A549 (cell line): ENCODE results near the gene PDCD1. TPM values are rescaled to one million over a fixed set of nuclear protein-coding genes. Genes with fewer than 3 reads are reported as not detected.
"Not testable (repeated sequence)": the region's sequence is repeated elsewhere in the genome, so short reads cannot be mapped to it uniquely, and the experiment has no call there.

Experiments
- ATAC-seq, 2 experiments: fragments of 200-7000 bp in 1 of 2; fragments of >200 bp in 1 of 2; cut with Nextera tagmentation in 1 of 2; cut with Tn5 transposase in 1 of 2; 3 replicates each; pipeline versions ENCODE4 v1.8.0 to v1.9.1; 2018 to 2020; ENCODE audit warnings: mild to moderate bottlenecking in 1 of 2, moderate library complexity in 1 of 2
- CTCF ChIA-PET: fragments of 300-600 bp; sonication (Branson Sonifier 250); formaldehyde crosslinking; extraction: SDS; loops from one replicate; lab custom pipeline; 2021; ENCODE audit warnings: antibody characterized with exemption, inconsistent platforms; lab: Yijun Ruan, JAX
- POLR2A ChIA-PET: fragments of 350-600 bp; formaldehyde crosslinking; extraction: SDS; loops from one replicate; lab custom pipeline; 2021; ENCODE audit warnings: antibody characterized with exemption, inconsistent platforms; lab: Yijun Ruan, JAX
- DNase-seq, 2 experiments: peaks; one replicate each; pipeline versions ENCODE4 v3.0.0 to v3.0.0-alpha.2; 2011 to 2016; ENCODE audit warnings: low read depth in 1 of 2, low spot score in 1 of 2
- FAIRE-seq: peaks from 2 replicates; lab custom pipeline; 2011; peaks lifted over from hg19 to GRCh38; lab: Jason Lieb, UNC
- H3K27ac ChIP-seq, 2 experiments: fragments of >200 bp; sonication (Bioruptor Twin); formaldehyde crosslinking; 3 replicates each; pipeline ENCODE4 v1.5.1; 2016 to 2017
- H3K4me1 ChIP-seq: fragments of >200 bp; sonication (Bioruptor Twin); formaldehyde crosslinking; 3 replicates; pipeline ENCODE4 v1.6.1; 2016
- H3K4me2 ChIP-seq: fragments of >200 bp; sonication (Bioruptor Twin); formaldehyde crosslinking; 3 replicates; pipeline ENCODE4 v1.6.1; 2016
- H3K4me3 ChIP-seq: fragments of >200 bp; sonication (Bioruptor Twin); formaldehyde crosslinking; 3 replicates; pipeline ENCODE4 v1.5.1; 2016
- H3K9me3 ChIP-seq: fragments of >200 bp; sonication (Bioruptor Twin); formaldehyde crosslinking; 3 replicates; pipeline ENCODE4 v1.6.1; 2016
- CBX2 ChIP-seq: fragments of 200-600 bp; sonication (generic); IDR thresholded peaks from 2 replicates; pipeline ENCODE4 v1.6.1; 2016; ENCODE audit warnings: low read depth, mild to moderate bottlenecking, borderline replicate concordance
- CEBPB ChIP-seq, 2 experiments: fragments of >200 bp in 1 of 2; sonication (Bioruptor Twin) in 1 of 2; formaldehyde crosslinking in 1 of 2; IDR thresholded peaks; 2 replicates each; pipeline ENCODE4 v1.6.1; 2012 to 2016
- CHD4 ChIP-seq: fragments of 200-600 bp; sonication (generic); IDR thresholded peaks from 2 replicates; pipeline ENCODE4 v1.6.1; 2016; ENCODE audit warnings: antibody characterized with exemption, mild to moderate bottlenecking, borderline replicate concordance
- EHMT2 ChIP-seq: fragments of 200-600 bp; sonication (generic); IDR thresholded peaks from 2 replicates; pipeline ENCODE4 v1.6.1; 2016; ENCODE audit warnings: antibody characterized with exemption, low read depth, mild to moderate bottlenecking, moderate library complexity
- ESRRA ChIP-seq: fragments of 150-350 bp; IDR thresholded peaks from 2 replicates; pipeline ENCODE4 v1.6.1; 2014; ENCODE audit warnings: mild to moderate bottlenecking, low read length, borderline replicate concordance
- FOSB ChIP-seq: fragments of 250-450 bp; sonication (Bioruptor Pico); IDR thresholded peaks from 2 replicates; pipeline ENCODE4 v1.5.0; 2020; ENCODE audit warnings: mild to moderate bottlenecking, moderate library complexity
- HDAC2 ChIP-seq: fragments of 200-600 bp; sonication (generic); IDR thresholded peaks from 2 replicates; pipeline ENCODE4 v1.6.1; 2016
- HEYL ChIP-seq: fragments of 250-450 bp; sonication (Bioruptor Pico); IDR thresholded peaks from 2 replicates; pipeline ENCODE4 v1.8.0; 2021; ENCODE audit warnings: mild to moderate bottlenecking, moderate library complexity
- MAZ ChIP-seq: fragments of 150-350 bp; IDR thresholded peaks from 2 replicates; pipeline ENCODE4 v1.6.1; 2014; ENCODE audit warnings: antibody characterized with exemption, low read depth, low read length, borderline replicate concordance
- MYC ChIP-seq: IDR thresholded peaks from 2 replicates; pipeline ENCODE4 v1.6.1; 2012; ENCODE audit warnings: mild to moderate bottlenecking, inconsistent platforms, low read length, improper control_type of control experiment, borderline replicate concordance
- NFE2L2 ChIP-seq: fragments of 150-350 bp; conservative IDR thresholded peaks from 2 replicates; pipeline ENCODE4 v1.6.1; 2014; ENCODE audit warnings: low read length
- NPAS2 ChIP-seq: fragments of 250-450 bp; sonication (Bioruptor Pico); IDR thresholded peaks from 2 replicates; pipeline ENCODE4 v1.8.0; 2022; ENCODE audit warnings: mild to moderate bottlenecking, moderate library complexity, borderline replicate concordance
- NR3C1 ChIP-seq: fragments of >200 bp; sonication (Bioruptor Twin); formaldehyde crosslinking; IDR thresholded peaks from 3 replicates; pipeline ENCODE4 v1.6.1; 2017
- POLR2AphosphoS2 ChIP-seq: conservative IDR thresholded peaks from 2 replicates; pipeline ENCODE4 v1.6.1; 2012; ENCODE audit warnings: low read length, improper control_type of control experiment, inconsistent platforms
- RCOR1 ChIP-seq: fragments of 150-350 bp; IDR thresholded peaks from 2 replicates; pipeline ENCODE4 v1.6.1; 2014; ENCODE audit warnings: antibody characterized with exemption, low read length, low read depth
- SMC3 ChIP-seq: fragments of >200 bp; sonication (Bioruptor Twin); formaldehyde crosslinking; IDR thresholded peaks from 3 replicates; pipeline ENCODE4 v1.6.1; 2018; ENCODE audit warnings: inconsistent platforms
- SREBF2 ChIP-seq: fragments of 450-650 bp; IDR thresholded peaks from 2 replicates; pipeline ENCODE4 v1.6.1; 2014; ENCODE audit warnings: mild to moderate bottlenecking, moderate library complexity
- ZFP36 ChIP-seq: fragments of 450-650 bp; IDR thresholded peaks from 2 replicates; pipeline ENCODE4 v1.6.1; 2014; ENCODE audit warnings: borderline replicate concordance; ENCODE audit not compliant: partially characterized antibody
- whole genome bisulfite sequencing: methylation state at CpG from one replicate; pipeline ENCODE4 v1.1.6; 2017; ENCODE audit errors: missing lambda C conversion rate; 5-methylcytosine and 5-hydroxymethylcytosine counted together
- polyA minus RNA-seq: library from RNA; depleted of rRNA, polyadenylated mRNA; stranded (reverse); fragments of >200 nt; gene quantifications from 2 replicates; pipeline ENCODE4 v1.2.3, GENCODE V29; 2011; rRNA and poly(A)+ RNA removed
- polyA plus RNA-seq, 4 experiments: library from polyadenylated mRNA; depleted of rRNA in 3 of 4; stranded (reverse); fragments of >200 nt; fragmentation: RNase III in 1 of 4; extraction: RNeasy Plus Mini Kit Qiagen cat#74134 plus additional on column Dnase treatment in 1 of 4; gene quantifications; 2 replicates in 3 of 4; 3 replicates in 1 of 4; pipeline ENCODE4 v1.2.3, GENCODE V29; 2011 to 2017
- TF ChIP-seq, protein P1 (sequence below): IDR thresholded peaks from 2 replicates; pipeline ENCODE4 v1.6.1; 2012
- TF ChIP-seq, protein P2 (sequence below): IDR thresholded peaks from 2 replicates; pipeline ENCODE4 v1.6.1; 2012; ENCODE audit warnings: low read depth, borderline replicate concordance
- TF ChIP-seq, protein P3 (sequence below): fragments of 250-450 bp; sonication (Bioruptor Pico); IDR thresholded peaks from 2 replicates; pipeline ENCODE4 v1.5.0; 2020; ENCODE audit warnings: low read depth, mild to moderate bottlenecking, moderate library complexity
- TF ChIP-seq, protein P4 (sequence below): fragments of 250-450 bp; sonication (Bioruptor Pico); IDR thresholded peaks from 2 replicates; pipeline ENCODE4 v1.5.0; 2021; ENCODE audit warnings: mild to moderate bottlenecking, moderate library complexity, borderline replicate concordance

PDCD1 gene
- polyA plus RNA-seq (2011; rRNA removed) (not detected in 2 replicates), polyA plus RNA-seq (2017; fragmentation: RNase III; extraction: RNeasy Plus Mini Kit Qiagen cat#74134 plus additional on column Dnase treatment) (not detected in 3 replicates), polyA minus RNA-seq (not detected in 2 replicates)
- polyA plus RNA-seq (2012; cell fraction: cytosol; rRNA removed) = not detected in 2 replicates
- polyA plus RNA-seq (2012; cell fraction: nucleus; rRNA removed) = not detected in 2 replicates

DNA sequence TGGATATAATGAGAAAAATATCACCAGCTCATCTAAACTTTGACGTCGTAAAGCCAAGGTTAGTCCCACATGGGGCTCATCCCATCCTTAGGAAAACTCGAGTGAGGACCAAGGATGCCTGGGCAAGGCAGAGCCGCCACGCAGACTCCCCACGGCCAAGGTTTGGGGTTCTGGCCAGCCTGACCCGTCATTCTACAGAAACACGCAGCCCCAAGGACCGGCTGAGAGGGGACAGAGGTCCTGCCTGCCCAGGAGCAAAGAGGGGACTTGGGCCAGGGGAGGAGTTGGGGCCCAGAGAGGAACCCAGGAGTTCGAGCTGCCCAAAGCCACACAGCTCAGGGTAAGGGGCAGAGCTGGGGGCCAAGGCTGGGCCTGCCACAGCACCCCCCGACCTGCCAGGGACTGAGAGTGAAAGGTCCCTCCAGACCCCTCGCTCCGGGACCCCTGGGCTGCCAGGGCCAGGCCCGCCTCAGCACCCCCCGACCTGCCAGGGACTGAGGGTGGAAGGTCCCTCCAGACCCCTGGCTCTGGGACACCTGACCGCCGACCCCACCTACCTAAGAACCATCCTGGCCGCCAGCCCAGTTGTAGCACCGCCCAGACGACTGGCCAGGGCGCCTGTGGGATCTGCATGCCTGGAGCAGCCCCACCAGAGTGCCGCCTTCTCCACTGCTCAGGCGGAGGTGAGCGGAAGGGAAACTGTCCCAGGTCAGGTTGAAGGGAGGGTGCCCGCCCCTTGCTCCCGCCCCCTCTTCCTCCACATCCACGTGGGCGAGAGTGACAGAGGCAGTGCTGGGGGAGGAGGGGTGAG is at the start of gene PDCD1:
Gene PDCD1, minus strand, starts transcription at position 689 of the 811 bp plus-strand sequence. Its CDS starts 56 bp downstream, at position 633.
- H3K4me3 ChIP-seq = no peak within 1 kb of the TSS
- CTCF ChIA-PET = interaction anchor here (1.5 kb wide), 1 partner anchor 29 kb away, joined by 3 read pairs; no protein-coding TSS in a partner anchor

DNA sequence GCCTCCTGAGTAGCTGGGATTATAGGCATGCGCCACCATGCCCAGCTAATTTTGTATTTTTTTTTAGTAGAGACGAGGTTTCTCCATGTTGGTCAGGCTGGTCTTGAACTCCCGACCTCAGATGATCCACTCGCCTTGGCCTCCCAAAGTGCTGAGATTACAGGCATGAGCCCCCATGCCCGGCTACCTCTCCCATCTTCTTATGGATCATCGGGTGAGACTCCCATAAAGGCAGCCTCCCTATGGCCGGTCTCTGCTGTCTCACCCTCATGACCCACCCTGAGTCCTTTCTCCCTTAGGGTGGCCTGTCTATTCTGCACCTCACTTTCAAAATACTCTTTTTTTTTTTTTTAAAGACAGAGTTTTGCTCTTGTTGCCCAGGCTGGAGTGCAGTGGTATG is 49.1 kb upstream of the PDCD1 start:
- H3K9me3 ChIP-seq, FAIRE-seq, POLR2A ChIA-PET, H3K4me3 ChIP-seq, H3K4me1 ChIP-seq, ATAC-seq, CTCF ChIA-PET, H3K4me2 ChIP-seq, H3K27ac ChIP-seq, DNase-seq: not testable (repeated sequence)
- 65% methylated on average over 7 of the region's 7 CpGs for WGBS

More for the DNA sequence above, at the start of gene PDCD1:
- POLR2A ChIA-PET = no interaction called here
- Histone ChIP-seq H3K4me2 (no peak within 1 kb of the TSS), H3K9me3 (no peaks in the 10 kb centered on the region), H3K4me1 (no peaks in the 10 kb centered on the region), H3K27ac (0 out of 6 replicates have a peak within 1 kb of the TSS, but pooled peaks of 1 of the 2 experiments have one; percentile 17)
- 81% methylated on average over 10 of the region's 28 CpGs for WGBS
- peak in 1 of 2 experiments; percentile 8; a peak in 1 of 6 replicates for ATAC-seq
- TF ChIP-seq CHD4 (no peak), HEYL (CRISPR knock-in tag) (no peak), RCOR1 (no peak), NR3C1 (no peak), SREBF2 (no peak), NPAS2 (CRISPR knock-in tag) (no peak), HDAC2 (no peak), CBX2 (no peak), FOSB (CRISPR knock-in tag) (no peak), NFE2L2 (no peak), SMC3 (no peak), ESRRA (no peak), CEBPB (IDR thresholded peaks at IDR 0.05) (no peak), MYC (no peak)
- TF ChIP-seq, protein P1, sequence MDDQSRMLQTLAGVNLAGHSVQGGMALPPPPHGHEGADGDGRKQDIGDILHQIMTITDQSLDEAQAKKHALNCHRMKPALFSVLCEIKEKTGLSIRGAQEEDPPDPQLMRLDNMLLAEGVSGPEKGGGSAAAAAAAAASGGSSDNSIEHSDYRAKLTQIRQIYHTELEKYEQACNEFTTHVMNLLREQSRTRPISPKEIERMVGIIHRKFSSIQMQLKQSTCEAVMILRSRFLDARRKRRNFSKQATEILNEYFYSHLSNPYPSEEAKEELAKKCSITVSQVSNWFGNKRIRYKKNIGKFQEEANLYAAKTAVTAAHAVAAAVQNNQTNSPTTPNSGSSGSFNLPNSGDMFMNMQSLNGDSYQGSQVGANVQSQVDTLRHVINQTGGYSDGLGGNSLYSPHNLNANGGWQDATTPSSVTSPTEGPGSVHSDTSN = no peak
- TF ChIP-seq, protein P2, sequence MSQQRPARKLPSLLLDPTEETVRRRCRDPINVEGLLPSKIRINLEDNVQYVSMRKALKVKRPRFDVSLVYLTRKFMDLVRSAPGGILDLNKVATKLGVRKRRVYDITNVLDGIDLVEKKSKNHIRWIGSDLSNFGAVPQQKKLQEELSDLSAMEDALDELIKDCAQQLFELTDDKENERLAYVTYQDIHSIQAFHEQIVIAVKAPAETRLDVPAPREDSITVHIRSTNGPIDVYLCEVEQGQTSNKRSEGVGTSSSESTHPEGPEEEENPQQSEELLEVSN = no peak
- TF ChIP-seq, protein P3, sequence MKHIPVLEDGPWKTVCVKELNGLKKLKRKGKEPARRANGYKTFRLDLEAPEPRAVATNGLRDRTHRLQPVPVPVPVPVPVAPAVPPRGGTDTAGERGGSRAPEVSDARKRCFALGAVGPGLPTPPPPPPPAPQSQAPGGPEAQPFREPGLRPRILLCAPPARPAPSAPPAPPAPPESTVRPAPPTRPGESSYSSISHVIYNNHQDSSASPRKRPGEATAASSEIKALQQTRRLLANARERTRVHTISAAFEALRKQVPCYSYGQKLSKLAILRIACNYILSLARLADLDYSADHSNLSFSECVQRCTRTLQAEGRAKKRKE (CRISPR knock-in tag) = no peak
- DNase-seq = no peak
- FAIRE-seq = no peak

DNA sequence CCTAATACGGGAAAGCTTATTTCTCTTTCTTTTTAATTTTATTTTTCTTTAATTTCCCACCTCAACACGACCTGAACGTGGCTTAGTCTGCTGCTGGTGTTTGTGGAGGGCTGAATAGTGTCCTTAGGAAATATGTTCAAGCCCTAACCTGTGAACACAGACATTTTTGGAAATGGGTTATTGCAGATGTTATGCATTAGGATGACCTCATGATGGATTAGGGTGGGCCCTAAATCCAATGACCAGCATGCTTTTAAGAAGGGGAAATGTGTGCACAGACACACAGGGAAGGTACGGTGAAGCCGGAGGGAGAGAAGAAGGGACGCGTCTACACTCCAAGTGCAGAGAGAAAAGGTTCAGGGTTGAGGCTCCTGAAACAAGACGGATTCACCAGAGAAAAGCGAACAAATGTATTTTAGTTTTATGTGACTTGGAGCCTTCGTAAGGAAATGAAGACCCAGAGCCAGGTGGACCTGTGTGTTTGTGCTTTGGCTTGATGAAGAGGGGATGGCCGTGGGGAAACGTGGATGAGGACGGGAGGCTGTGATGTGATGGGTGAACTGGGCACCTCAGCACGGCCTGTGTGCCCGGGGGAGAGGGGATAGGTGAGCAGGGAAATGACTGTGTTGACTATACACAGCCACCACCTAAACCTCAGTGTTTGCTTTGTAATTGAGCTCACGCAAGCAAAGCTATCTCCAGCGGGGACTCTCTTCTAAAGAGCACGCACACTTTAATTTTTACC is 48.3 kb upstream of the PDCD1 start:
- TF ChIP-seq, protein P4, sequence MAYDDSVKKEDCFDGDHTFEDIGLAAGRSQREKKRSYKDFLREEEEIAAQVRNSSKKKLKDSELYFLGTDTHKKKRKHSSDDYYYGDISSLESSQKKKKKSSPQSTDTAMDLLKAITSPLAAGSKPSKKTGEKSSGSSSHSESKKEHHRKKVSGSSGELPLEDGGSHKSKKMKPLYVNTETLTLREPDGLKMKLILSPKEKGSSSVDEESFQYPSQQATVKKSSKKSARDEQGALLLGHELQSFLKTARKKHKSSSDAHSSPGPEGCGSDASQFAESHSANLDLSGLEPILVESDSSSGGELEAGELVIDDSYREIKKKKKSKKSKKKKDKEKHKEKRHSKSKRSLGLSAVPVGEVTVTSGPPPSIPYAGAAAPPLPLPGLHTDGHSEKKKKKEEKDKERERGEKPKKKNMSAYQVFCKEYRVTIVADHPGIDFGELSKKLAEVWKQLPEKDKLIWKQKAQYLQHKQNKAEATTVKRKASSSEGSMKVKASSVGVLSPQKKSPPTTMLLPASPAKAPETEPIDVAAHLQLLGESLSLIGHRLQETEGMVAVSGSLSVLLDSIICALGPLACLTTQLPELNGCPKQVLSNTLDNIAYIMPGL = no peak
- TF ChIP-seq EHMT2 (no peak), SREBF2 (no peak), ESRRA (no peak), POLR2AphosphoS2 (no peak), ZFP36 (no peak), MAZ (no peak)
- DNase-seq = no peak
- ChIA-PET CTCF (no interaction called here), POLR2A (no interaction called here)
- Histone ChIP-seq H3K9me3 (0 out of 3 replicates have a peak, but pooled peaks cover 3% of the 10 kb centered on the region), H3K4me2 (no peak overlapping the region), H3K4me3 (no peak overlapping the region), H3K4me1 (no peaks in the 10 kb centered on the region), H3K27ac (no peak overlapping the region)
- WGBS = 64% methylated on average over 18 of the region's 18 CpGs
- no peak for ATAC-seq
- no peak for FAIRE-seq

DNA sequence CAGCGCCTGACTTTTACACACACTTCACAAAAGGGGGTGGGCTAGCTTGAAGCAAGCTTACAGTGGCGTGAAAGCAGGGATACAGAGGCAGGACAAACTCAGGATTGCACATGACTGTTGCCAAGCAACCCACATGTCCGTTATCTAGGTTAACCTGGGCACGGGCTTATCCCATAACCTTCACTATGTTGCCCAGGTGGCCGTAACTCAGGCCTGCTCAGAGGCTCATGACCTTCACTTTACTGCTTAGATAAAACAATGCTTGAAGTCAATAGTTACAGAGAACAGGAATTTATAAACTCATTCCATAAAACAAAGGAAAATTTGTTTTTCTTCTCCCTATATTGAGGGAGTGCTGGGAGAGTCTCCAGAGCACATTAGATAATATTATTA is 47.7 kb upstream of the PDCD1 start:
- H3K4me1 ChIP-seq, H3K4me2 ChIP-seq, H3K27ac ChIP-seq, POLR2A ChIA-PET, DNase-seq, ATAC-seq, FAIRE-seq, CTCF ChIA-PET, H3K4me3 ChIP-seq, H3K9me3 ChIP-seq: not testable (repeated sequence)
- 87% methylated on average over 5 of the region's 5 CpGs for WGBS
